HG02571 (cell line): ENCODE data around the gene OR52A5.

Experiments used
- ATAC-seq: cut with Tn5 transposase; IDR thresholded peaks from one replicate; pipeline ENCODE4 v1.9.1; 2021; ENCODE audit warnings: mild to moderate bottlenecking, moderate library complexity; ENCODE audit not compliant: unreplicated experiment

Gene OR52A5

DNA sequence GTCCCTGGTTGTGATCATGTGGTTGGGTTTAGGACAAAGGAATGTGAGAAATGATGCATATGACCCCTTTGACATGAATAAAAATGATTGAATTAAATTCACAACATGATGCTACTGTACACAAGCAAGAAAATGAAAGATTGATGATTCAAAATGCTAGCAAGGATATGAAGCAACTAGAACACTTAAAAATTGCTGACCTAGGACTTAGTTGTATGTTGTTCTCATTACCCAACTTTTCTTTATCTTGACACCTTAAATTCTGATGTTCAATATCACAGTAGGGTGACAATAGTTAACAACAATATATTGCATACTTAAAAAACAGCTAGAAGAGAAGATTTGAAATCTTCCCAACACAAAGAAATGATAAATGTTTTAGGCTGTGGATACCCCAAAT lies 20.6 kb downstream of the OR52A5 start:
- ATAC-seq: no peak

DNA sequence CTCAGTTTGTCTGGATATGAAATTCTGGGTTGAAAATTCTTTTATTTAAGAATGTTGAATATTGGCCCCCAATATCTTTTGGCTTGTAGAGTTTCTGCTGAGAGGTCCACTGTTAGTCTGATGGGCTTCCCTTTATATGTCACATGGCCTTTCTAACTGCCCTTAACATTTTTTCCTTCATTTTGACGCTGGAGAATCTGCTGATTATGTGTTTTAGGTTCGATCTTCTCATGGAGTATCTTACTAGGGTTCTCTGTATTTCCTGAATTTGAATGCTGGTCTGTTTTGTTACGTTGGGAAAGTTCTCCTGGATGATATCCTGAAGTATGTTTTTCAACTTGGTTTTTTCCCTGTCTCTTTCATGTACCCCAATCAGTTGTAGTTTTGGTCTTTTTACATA lies 22.8 kb downstream of the OR52A5 start:
- no peak for ATAC-seq

DNA sequence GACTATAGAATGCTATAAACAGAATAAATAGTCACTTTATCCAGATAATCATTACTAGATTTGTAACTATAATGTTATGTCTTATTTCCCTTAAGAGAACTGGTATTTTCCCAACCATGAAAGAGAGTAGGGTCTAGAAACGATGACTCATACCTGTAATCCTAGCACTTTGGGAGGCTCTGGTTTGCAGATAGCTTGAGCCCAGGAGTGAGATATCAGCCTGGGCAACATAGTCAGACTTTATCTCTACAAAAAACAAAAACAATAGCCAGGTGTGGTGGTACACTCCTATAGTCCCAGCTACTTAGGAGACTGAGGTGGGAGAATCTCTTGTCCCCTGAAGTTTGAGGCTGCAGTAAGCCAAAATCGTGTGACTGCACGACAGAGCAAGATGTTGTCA lies 30.9 kb downstream of the OR52A5 start:
- ATAC-seq: no peak

DNA sequence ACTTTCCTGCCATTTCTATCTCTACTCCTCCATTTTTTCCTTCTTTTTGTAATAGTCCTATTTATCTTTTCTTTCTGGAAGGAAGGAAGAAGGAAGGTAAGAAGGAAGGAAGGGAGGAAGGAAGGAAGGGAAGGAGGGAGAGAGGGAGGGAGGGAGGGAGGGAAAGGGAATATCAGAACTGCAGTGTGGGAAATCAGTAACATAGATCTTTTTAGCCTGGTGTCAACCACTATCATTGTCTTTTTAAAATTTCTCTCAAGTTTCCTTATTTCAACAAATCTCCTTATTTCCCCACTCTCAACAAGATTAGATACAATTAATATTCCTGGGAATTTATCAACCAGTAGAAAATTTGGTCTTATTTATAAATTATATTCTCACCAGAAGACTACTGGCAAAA lies 35.1 kb downstream of the OR52A5 start:
- no peak for ATAC-seq

DNA sequence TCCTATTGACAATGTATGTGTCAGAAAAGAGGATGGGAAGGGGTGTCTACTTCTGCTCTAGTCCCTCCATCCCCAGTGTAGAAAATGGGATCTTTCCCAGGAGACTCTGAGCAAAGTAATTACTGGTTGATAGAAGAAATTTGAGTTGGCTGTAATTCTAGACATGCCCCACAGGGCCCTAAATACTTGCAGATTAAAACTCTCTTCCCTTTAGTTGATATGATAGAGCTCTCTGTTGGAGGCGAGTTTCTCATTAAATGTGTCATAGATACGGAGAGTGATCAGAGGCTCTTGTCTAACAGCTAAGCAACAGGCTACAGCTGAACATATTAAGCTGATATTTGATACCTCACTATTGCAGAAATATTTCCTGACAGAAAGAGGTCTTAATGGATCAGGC lies 35.9 kb downstream of the OR52A5 start:
- no peak for ATAC-seq

DNA sequence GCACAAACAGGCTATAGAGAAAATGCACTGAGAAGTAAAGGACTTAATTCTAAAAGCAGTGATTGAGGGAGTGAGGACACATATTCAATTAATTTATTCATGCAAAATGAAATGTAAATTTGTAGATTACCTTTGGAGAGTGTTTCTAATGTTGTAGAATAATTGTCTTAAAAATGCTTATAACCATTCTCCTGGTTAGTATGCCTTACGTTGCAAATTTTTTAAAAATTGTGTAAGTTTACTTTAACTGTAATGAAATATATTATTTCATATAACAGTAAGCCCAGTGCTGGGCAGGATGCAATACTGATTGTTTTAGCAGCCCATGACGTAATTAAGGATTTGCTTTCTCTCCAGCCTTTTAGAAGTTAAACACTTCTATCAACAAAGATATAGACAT lies 42.1 kb downstream of the OR52A5 start:
- ATAC-seq: no peak

DNA sequence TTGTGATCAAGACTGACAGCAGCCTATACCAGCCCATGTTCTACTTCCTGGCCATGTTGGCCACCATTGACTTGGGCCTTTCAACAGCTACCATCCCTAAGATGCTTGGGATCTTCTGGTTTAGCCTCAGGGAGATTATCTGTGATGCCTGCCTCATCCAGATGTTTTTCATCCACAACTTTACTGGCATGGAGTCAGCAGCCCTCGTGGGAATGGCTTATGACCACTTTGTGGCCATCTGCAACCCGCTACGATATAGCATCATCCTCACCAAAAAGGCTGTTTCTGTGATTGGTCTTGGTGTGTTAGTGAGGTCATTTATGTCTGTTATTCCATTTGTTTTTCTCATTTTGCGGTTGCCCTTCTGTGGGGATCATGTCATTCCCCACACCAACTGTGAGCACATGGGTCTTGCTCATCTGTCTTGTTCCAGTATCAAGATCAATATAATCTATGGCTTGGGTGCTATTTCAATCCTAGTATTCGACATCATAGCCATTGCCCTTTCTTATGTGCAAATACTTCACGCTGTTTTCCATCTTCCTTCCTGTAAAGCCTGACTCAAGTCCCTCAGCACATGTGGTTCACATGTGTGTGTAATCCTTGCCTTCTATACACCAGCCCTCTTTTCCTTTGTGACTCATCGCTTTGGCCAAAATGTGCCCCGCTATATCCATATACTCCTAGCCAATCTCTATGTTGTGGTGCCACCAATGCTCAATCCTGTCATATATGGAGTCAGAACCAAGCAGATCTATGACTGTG lies 45.2 kb downstream of the OR52A5 start:
- ATAC-seq: no peak

DNA sequence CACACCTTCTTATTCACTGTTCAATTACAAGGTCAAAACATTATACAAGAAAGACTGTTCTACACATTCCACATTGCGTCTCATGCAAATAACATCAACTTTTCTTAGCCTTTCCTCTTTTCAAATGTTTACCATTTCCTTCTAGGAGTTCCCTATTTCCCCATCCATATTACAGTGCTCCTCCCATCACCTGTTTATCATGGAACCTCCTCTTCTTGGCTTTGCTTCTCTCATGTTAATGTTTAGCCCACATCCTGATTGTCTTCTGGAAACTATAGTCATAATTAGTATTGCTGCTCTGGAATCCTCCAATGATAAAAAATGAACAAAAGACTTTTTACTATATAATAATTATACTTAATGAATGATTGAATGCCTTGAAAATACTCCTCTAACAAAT lies 47.5 kb downstream of the OR52A5 start:
- no peak for ATAC-seq

DNA sequence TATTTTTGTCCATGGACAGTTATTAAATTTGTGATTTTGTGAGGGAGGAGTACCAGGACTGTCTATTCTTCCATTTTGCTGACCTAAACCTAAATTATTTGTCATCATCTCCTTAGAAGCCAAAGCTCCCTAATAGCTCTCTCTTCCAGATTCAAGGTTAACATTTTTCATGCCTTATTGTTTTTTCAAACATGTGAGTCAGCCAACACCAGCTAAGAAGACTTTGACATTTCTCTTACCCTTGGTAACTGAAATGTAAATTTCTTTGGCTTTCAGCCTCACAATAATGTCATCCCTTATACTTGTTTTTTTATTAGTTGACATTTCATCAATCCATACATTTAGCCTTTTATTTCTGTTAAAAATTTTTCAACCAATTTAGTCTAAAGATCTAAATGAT lies 49.6 kb downstream of the OR52A5 start:
- no peak for ATAC-seq

DNA sequence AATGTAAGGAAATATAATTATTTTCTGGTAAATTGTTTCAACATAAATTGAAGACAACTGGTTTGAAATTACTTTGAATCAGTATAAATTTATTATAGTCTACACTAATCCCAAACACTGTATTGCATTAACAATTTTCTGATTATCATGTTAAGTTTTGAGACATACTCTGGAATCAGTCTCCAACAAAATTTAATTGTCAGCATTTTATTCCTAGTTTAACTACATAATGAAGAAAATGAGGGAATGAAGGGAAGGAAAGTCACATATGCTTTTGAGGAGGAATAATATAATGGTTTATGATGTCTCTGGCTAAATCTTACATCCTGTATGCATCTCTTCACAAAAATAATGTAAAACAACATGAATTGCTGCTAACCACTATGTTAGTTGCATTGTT lies 54.6 kb downstream of the OR52A5 start:
- ATAC-seq: no peak

DNA sequence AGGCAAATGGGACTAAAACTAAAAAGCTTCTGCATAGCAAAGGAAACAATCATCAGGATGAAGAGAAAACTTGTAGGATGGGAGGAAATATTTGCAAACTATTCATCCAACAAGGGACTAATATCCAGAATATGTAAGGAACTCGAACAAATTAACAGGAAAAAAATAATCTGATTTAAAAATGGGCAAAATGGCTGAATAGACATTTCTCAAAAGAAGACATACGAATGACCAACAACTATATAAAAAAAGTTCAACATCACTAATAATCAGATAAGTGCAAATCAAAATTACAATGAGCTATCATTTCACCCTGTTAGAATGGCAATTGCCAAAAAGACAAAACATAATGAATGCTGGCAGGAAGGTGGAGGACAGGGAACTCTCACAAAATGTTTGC lies 56.8 kb downstream of the OR52A5 start:
- no peak for ATAC-seq
